ENCODE results near the gene HSPH1.
A peak's percentile ranks its signal among the peaks of the same experiment; 100 is the strongest.

Gene HSPH1

GRCh38 chr13:31208559-31209122 lies 46.9 kb upstream of the HSPH1 start:
- Histone ChIP-seq H3K9me3 (ENCODE audit: insufficient read depth, low read depth, low read length) (no peaks in the 10 kb centered on the region), H2AFZ (ENCODE audit: low read length) (no peak overlapping the region), H3K27me3 (ENCODE audit: insufficient read depth, low read length, poor library complexity, severe bottlenecking) (no peaks in the 10 kb centered on the region), H3K9me2 (replicated peaks; ENCODE audit: low read depth, low read length) (no peaks in the 10 kb centered on the region), H3K9ac (ENCODE audit: low read depth, low read length, poor library complexity, severe bottlenecking) (peak overlapping the region; percentile 63), H3K4me1 (ENCODE audit: insufficient read depth, low read length, poor library complexity, severe bottlenecking) (peaks cover 64% of the 10 kb centered on the region), H3K4me3 (ENCODE audit: low read length, poor library complexity, severe bottlenecking) (peak overlapping the region; percentile 70), H3F3A (ENCODE audit: low read depth) (0 out of 2 replicates have a peak, but pooled peaks cover 6% of the 10 kb centered on the region), H4K20me1 (ENCODE audit: insufficient read depth, low read length, poor library complexity, severe bottlenecking) (no peaks in the 10 kb centered on the region), H3K79me2 (ENCODE audit: insufficient read depth, low read length) (peaks cover 79% of the 10 kb centered on the region), H3K36me3 (ENCODE audit: insufficient read depth, low read length) (no peaks in the 10 kb centered on the region), H3K4me2 (ENCODE audit: low read depth, low read length, poor library complexity, severe bottlenecking) (peak overlapping the region; percentile 81)
- no peak for TF ChIP-seq CTCF (conservative IDR thresholded peaks at IDR 0.05; ENCODE audit: low read length)
- no peak for TF ChIP-seq EZH2phosphoT487 (IDR thresholded peaks at IDR 0.05; ENCODE audit: borderline replicate concordance)

- H3F3A ChIP-seq (ENCODE audit: low read depth), result 0 out of 2 replicates have a peak, but pooled peaks cover 6% of the 10 kb centered on the region
- H3K9me2 ChIP-seq (replicated peaks; ENCODE audit: low read depth, low read length), result no peaks in the 10 kb centered on the region
- no peaks in the 10 kb centered on the region for H3K36me3 ChIP-seq (ENCODE audit: insufficient read depth, low read length)
- no peaks in the 10 kb centered on the region for H4K20me1 ChIP-seq (ENCODE audit: insufficient read depth, low read length, poor library complexity, severe bottlenecking)
- H3K4me1 ChIP-seq (ENCODE audit: insufficient read depth, low read length, poor library complexity, severe bottlenecking), result peaks cover 64% of the 10 kb centered on the region
- H3K4me3 ChIP-seq (ENCODE audit: low read length, poor library complexity, severe bottlenecking), result peak overlapping the region; percentile 70
- H3K4me2 ChIP-seq (ENCODE audit: low read depth, low read length, poor library complexity, severe bottlenecking), result peak overlapping the region; percentile 81
- no peaks in the 10 kb centered on the region for H3K9me3 ChIP-seq (ENCODE audit: insufficient read depth, low read depth, low read length)
- H2AFZ ChIP-seq (ENCODE audit: low read length), result no peak overlapping the region
- peak overlapping the region; percentile 63 for H3K9ac ChIP-seq (ENCODE audit: low read depth, low read length, poor library complexity, severe bottlenecking)
- H3K27me3 ChIP-seq (ENCODE audit: insufficient read depth, low read length, poor library complexity, severe bottlenecking), result no peaks in the 10 kb centered on the region
- H3K79me2 ChIP-seq (ENCODE audit: insufficient read depth, low read length), result peaks cover 86% of the 10 kb centered on the region
- TF ChIP-seq CTCF (conservative IDR thresholded peaks at IDR 0.05; ENCODE audit: low read length) (no peak), EZH2phosphoT487 (IDR thresholded peaks at IDR 0.05; ENCODE audit: borderline replicate concordance) (no peak)
Observed at GRCh38 chr13:31207661-31208552, 46.2 kb upstream of the HSPH1 start.

GRCh38 chr13:31204592-31204991 lies 42.9 kb upstream of the HSPH1 start:
- no peaks in the 10 kb centered on the region for H3K36me3 ChIP-seq (ENCODE audit: insufficient read depth, low read length)
- H3K9me2 ChIP-seq (replicated peaks; ENCODE audit: low read depth, low read length), result no peaks in the 10 kb centered on the region
- H3K4me1 ChIP-seq (ENCODE audit: insufficient read depth, low read length, poor library complexity, severe bottlenecking), result peaks cover 73% of the 10 kb centered on the region
- no peaks in the 10 kb centered on the region for H3K27me3 ChIP-seq (ENCODE audit: insufficient read depth, low read length, poor library complexity, severe bottlenecking)
- H3K9me3 ChIP-seq (ENCODE audit: insufficient read depth, low read depth, low read length), result no peaks in the 10 kb centered on the region
- peaks cover 82% of the 10 kb centered on the region for H3K79me2 ChIP-seq (ENCODE audit: insufficient read depth, low read length)
- H3K4me2 ChIP-seq (ENCODE audit: low read depth, low read length, poor library complexity, severe bottlenecking), result peak overlapping the region; percentile 33
- H3K4me3 ChIP-seq (ENCODE audit: low read length, poor library complexity, severe bottlenecking), result peak overlapping the region; percentile 4
- no peaks in the 10 kb centered on the region for H4K20me1 ChIP-seq (ENCODE audit: insufficient read depth, low read length, poor library complexity, severe bottlenecking)
- no peak overlapping the region for H2AFZ ChIP-seq (ENCODE audit: low read length)
- no peak overlapping the region for H3K9ac ChIP-seq (ENCODE audit: low read depth, low read length, poor library complexity, severe bottlenecking)
- H3F3A ChIP-seq (ENCODE audit: low read depth), result peaks cover 4% of the 10 kb centered on the region; the same call in 1 of the 2 replicates
- TF ChIP-seq CTCF (conservative IDR thresholded peaks at IDR 0.05; ENCODE audit: low read length), result no peak
- no peak for TF ChIP-seq EZH2phosphoT487 (IDR thresholded peaks at IDR 0.05; ENCODE audit: borderline replicate concordance)
